Lower leg skin (tissue), 3 donors: ENCODE data around the gene RUFY1.

ENCODE experiments used
- POLR2A ChIP-seq, 2 donors: fragments of 450-650 bp; IDR thresholded peaks; one replicate each; pipeline ENCODE4 v1.6.1; 2016 to 2017; ENCODE audit warnings: antibody characterized with exemption in 2 of 2, mild to moderate bottlenecking in 1 of 2, moderate library complexity in 1 of 2
- TF ChIP-seq, protein P1 (sequence below), 3 donors: fragments of 450-650 bp; IDR thresholded peaks; one replicate each; pipeline ENCODE4 v1.5.1; 2016; ENCODE audit warnings: antibody characterized with exemption in 3 of 3, mild to moderate bottlenecking in 3 of 3, moderate library complexity in 2 of 3

DNA sequence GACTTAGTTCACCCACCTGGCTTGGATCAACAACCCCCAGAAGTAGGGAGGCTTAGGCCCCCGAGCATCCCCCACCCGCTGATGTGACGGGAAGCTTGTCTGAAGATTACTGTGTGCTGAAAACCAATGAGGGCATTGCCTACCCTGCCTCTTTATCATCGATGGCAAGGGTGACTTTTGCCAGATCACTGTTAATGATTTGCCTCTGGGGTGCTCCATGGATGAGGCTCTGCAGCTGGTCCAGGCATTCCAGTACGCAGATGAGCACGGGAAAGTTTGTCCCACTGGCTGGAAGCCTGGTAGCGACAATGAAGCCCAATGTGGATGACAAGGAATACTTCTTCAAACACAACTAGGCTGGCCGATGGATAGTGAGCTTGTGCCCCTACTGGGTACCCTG lies 22.0 kb downstream of the RUFY1 start:
- TF ChIP-seq, protein P1, sequence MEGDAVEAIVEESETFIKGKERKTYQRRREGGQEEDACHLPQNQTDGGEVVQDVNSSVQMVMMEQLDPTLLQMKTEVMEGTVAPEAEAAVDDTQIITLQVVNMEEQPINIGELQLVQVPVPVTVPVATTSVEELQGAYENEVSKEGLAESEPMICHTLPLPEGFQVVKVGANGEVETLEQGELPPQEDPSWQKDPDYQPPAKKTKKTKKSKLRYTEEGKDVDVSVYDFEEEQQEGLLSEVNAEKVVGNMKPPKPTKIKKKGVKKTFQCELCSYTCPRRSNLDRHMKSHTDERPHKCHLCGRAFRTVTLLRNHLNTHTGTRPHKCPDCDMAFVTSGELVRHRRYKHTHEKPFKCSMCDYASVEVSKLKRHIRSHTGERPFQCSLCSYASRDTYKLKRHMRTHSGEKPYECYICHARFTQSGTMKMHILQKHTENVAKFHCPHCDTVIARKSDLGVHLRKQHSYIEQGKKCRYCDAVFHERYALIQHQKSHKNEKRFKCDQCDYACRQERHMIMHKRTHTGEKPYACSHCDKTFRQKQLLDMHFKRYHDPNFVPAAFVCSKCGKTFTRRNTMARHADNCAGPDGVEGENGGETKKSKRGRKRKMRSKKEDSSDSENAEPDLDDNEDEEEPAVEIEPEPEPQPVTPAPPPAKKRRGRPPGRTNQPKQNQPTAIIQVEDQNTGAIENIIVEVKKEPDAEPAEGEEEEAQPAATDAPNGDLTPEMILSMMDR (IDR thresholded peaks at IDR 0.05) = no peak
- TF ChIP-seq POLR2A (IDR thresholded peaks at IDR 0.05) = no peak
